ENCODE results near the gene MGLL. TPM values are rescaled to one million over a fixed set of nuclear protein-coding genes. Genes with fewer than 3 reads are reported as not detected.

Gene MGLL
- total and polyA plus RNA-seq, 2 donors (not counting 1 experiment from before 2014, with no cell fraction given) = 1.7 to 6.9 TPM

- Histone ChIP-seq H3K27ac (ENCODE audit: low read length in 2 of 2) (no peak overlapping the region), H3K9me3 (ENCODE audit: control extremely low read depth in 1 of 3, control insufficient read depth in 2 of 3, insufficient read depth in 1 of 3, low read length in 2 of 3) (no peaks in the 10 kb centered on the region), H2AFZ (ENCODE audit: insufficient read depth, low read depth, low read length, poor library complexity, severe bottlenecking) (no peak overlapping the region), H3K4me3 (ENCODE audit: control extremely low read depth in 1 of 5, extremely low read depth in 1 of 5, insufficient read depth in 1 of 5, low read depth in 2 of 5, low read length in 4 of 5) (no peak overlapping the region), H3K4me2 (replicated peaks; ENCODE audit: low read depth, low read length, poor library complexity, severe bottlenecking) (no peak overlapping the region), H3K4me1 (ENCODE audit: control insufficient read depth in 2 of 2, insufficient read depth in 2 of 2, low read length in 2 of 2) (peaks cover under 1 to 2% of the 10 kb centered on the region in 2 donors), H3K79me2 (ENCODE audit: control insufficient read depth, insufficient read depth, low read length) (no peaks in the 10 kb centered on the region), H3K9ac (ENCODE audit: low read length) (no peak overlapping the region), H4K20me1 (ENCODE audit: control insufficient read depth, insufficient read depth, low read length, poor library complexity, severe bottlenecking) (no peaks in the 10 kb centered on the region), H3K27me3 (replicated peaks in 1 of 4; ENCODE audit: control extremely low read depth in 1 of 4, control insufficient read depth in 3 of 4, insufficient read depth in 4 of 4, low read length in 3 of 4) (no peaks in the 10 kb centered on the region), H3K36me3 (replicated peaks in 1 of 2; ENCODE audit: control extremely low read depth in 1 of 2, control insufficient read depth in 1 of 2, extremely low read depth in 1 of 2, insufficient read depth in 2 of 2, low read length in 1 of 2) (no peaks in the 10 kb centered on the region)
- WGBS (ENCODE audit: insufficient coverage) = 83% methylated on average over 8 of the region's 8 CpGs
- ChIA-PET POLR2A (no interaction called here), CTCF (no interaction called here)
- Mint-ChIP-seq H3K4me1 (peaks cover 5% of the 10 kb centered on the region), H3K9me3 (ENCODE audit: insufficient read depth) (no peaks in the 10 kb centered on the region), H3K4me3 (no peak overlapping the region), H3K27me3 (no peaks in the 10 kb centered on the region), H3K27ac (no peak overlapping the region)
- ATAC-seq (ENCODE audit: low read depth) = no peak
- intact Hi-C loops (cut with micrococcal nuclease) = no loop called here
- TF ChIP-seq EZH2 (IDR thresholded peaks at IDR 0.05; ENCODE audit: borderline replicate concordance, insufficient read depth, low read depth, low read length, poor library complexity, severe bottlenecking) (no peak), CTCF (IDR thresholded peaks at IDR 0.05) (no peak)
- DNase-seq = no peak
Measured at GRCh38 chr3:127744875-127745274, 77.4 kb downstream of the MGLL start.

DNA sequence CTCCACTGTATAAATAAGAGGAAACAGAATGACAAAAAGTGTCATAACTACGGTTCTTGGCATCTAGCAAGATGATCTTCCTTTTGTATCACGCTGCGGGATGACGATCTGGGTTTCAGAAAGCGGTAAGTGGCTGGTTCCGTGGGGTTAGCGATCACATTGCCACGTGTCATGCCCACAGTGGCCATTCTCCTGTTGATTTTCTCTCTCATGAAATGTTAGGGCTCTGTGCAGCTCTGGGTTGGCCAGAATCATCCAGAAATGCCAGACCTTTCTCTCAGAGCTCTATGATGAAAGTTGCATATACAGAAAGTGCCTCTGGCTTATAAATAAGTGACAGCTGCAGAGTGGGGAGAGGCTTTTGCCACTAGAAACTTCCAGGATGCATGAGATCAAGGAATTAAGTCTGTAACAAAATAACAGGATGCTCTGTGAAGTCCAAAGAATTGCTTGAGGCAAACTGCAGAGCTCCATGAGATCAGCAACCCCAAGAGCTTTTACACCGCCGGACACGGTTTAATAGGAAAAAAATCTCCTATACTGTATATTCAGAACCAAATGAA is 78.0 kb downstream of the MGLL start:
- no peaks in the 10 kb centered on the region for H3K4me1 Mint-ChIP-seq
- TF ChIP-seq EZH2 (IDR thresholded peaks at IDR 0.05; ENCODE audit: borderline replicate concordance, insufficient read depth, low read depth, low read length, poor library complexity, severe bottlenecking) = no peak
- ATAC-seq (ENCODE audit: low read depth) (no peak), DNase-seq (no peak)
- H3K9ac ChIP-seq (ENCODE audit: low read length) = no peak overlapping the region
- intact Hi-C loops (cut with micrococcal nuclease) = no loop called here
- H2AFZ ChIP-seq (ENCODE audit: insufficient read depth, low read depth, low read length, poor library complexity, severe bottlenecking) = no peak overlapping the region
- H3K9me3 Mint-ChIP-seq (ENCODE audit: insufficient read depth) = no peaks in the 10 kb centered on the region
- ChIA-PET POLR2A (no interaction called here), CTCF (no interaction called here)
- no peak overlapping the region for H3K27ac ChIP-seq (ENCODE audit: low read length in 2 of 2)
- no peaks in the 10 kb centered on the region for H4K20me1 ChIP-seq (ENCODE audit: control insufficient read depth, insufficient read depth, low read length, poor library complexity, severe bottlenecking)
- no peak overlapping the region for H3K27ac Mint-ChIP-seq
- H3K36me3 ChIP-seq (replicated peaks in 1 of 2; ENCODE audit: control extremely low read depth in 1 of 2, control insufficient read depth in 1 of 2, extremely low read depth in 1 of 2, insufficient read depth in 2 of 2, low read length in 1 of 2) = no peaks in the 10 kb centered on the region
- H3K79me2 ChIP-seq (ENCODE audit: control insufficient read depth, insufficient read depth, low read length) = no peaks in the 10 kb centered on the region
- no peaks in the 10 kb centered on the region for H3K27me3 Mint-ChIP-seq
- H3K4me1 ChIP-seq (ENCODE audit: control insufficient read depth in 2 of 2, insufficient read depth in 2 of 2, low read length in 2 of 2) = no peaks in the 10 kb centered on the region
- H3K4me3 Mint-ChIP-seq = no peak overlapping the region
- 92% methylated on average over 8 of the region's 11 CpGs for WGBS (ENCODE audit: insufficient coverage)
- H3K27me3 ChIP-seq (replicated peaks in 1 of 4; ENCODE audit: control extremely low read depth in 1 of 4, control insufficient read depth in 3 of 4, insufficient read depth in 4 of 4, low read length in 3 of 4) = no peaks in the 10 kb centered on the region
- H3K9me3 ChIP-seq (ENCODE audit: control extremely low read depth in 1 of 3, control insufficient read depth in 2 of 3, insufficient read depth in 1 of 3, low read length in 2 of 3) = no peaks in the 10 kb centered on the region
- no peak overlapping the region for H3K4me3 ChIP-seq (ENCODE audit: control extremely low read depth in 1 of 5, extremely low read depth in 1 of 5, insufficient read depth in 1 of 5, low read depth in 2 of 5, low read length in 4 of 5)
- no peak overlapping the region for H3K4me2 ChIP-seq (replicated peaks; ENCODE audit: low read depth, low read length, poor library complexity, severe bottlenecking)
